H9 (cell line): ENCODE measurements around the gene DCUN1D4. TPM values are rescaled to one million over a fixed set of nuclear protein-coding genes. Genes with fewer than 3 reads are reported as not detected.

Experiments
- DNase-seq: peaks from one replicate; pipeline ENCODE4 v3.0.0-alpha.2; 2017
- H2AFZ ChIP-seq: one replicate; pipeline ENCODE4 v1.6.1; 2013; ENCODE audit warnings: mild to moderate bottlenecking, low read length, control low read depth, moderate library complexity
- H2AK5ac ChIP-seq: 2 replicates; pipeline ENCODE4 v1.6.1; 2013; ENCODE audit warnings: low read length, control low read depth, mixed read lengths; ENCODE audit not compliant: insufficient read length
- H2BK120ac ChIP-seq: one replicate; pipeline ENCODE4 v1.6.1; 2013; ENCODE audit warnings: low read depth, mild to moderate bottlenecking, low read length, control low read depth, inconsistent platforms; ENCODE audit not compliant: poor library complexity, severe bottlenecking
- H2BK12ac ChIP-seq: 2 replicates; pipeline ENCODE4 v1.6.1; 2013; ENCODE audit warnings: low read length, control low read depth, mixed read lengths, low read depth; ENCODE audit not compliant: insufficient read length
- H2BK15ac ChIP-seq: 2 replicates; pipeline ENCODE4 v1.6.1; 2013; ENCODE audit warnings: low read depth, low read length, control low read depth
- H2BK20ac ChIP-seq: one replicate; pipeline ENCODE4 v1.6.1; 2013; ENCODE audit warnings: low read depth, mild to moderate bottlenecking, low read length, control low read depth, inconsistent platforms; ENCODE audit not compliant: poor library complexity, severe bottlenecking
- H2BK5ac ChIP-seq: 2 replicates; pipeline ENCODE4 v1.6.1; 2013; ENCODE audit warnings: low read length, control low read depth, mixed read lengths; ENCODE audit not compliant: insufficient read length
- H3K14ac ChIP-seq: 2 replicates; pipeline ENCODE4 v1.6.1; 2013; ENCODE audit warnings: low read length, control low read depth; ENCODE audit not compliant: insufficient read depth
- H3K18ac ChIP-seq: 2 replicates; pipeline ENCODE4 v1.6.1; 2013; ENCODE audit warnings: low read depth, mild to moderate bottlenecking, mixed read lengths, low read length, control low read depth; ENCODE audit not compliant: insufficient read length
- H3K23ac ChIP-seq: 2 replicates; pipeline ENCODE4 v1.6.1; 2013; ENCODE audit warnings: low read length, control low read depth, mixed read lengths, low read depth; ENCODE audit not compliant: insufficient read length
- H3K23me2 ChIP-seq: 2 replicates; pipeline ENCODE4 v1.6.1; 2013; ENCODE audit warnings: low read depth, mild to moderate bottlenecking, mixed read lengths, low read length, control low read depth; ENCODE audit not compliant: insufficient read length, poor library complexity, severe bottlenecking
- H3K27ac ChIP-seq: 2 replicates; pipeline ENCODE4 v1.5.1; 2013; ENCODE audit warnings: low read length, control low read depth, mixed read lengths, low read depth; ENCODE audit not compliant: insufficient read length
- H3K27me3 ChIP-seq: 2 replicates; pipeline ENCODE4 v1.6.1; 2013; ENCODE audit warnings: low read length, control low read depth, inconsistent platforms; ENCODE audit not compliant: insufficient read depth
- H3K4ac ChIP-seq: 2 replicates; pipeline ENCODE4 v1.6.1; 2013; ENCODE audit warnings: low read depth, mild to moderate bottlenecking, control low read depth, inconsistent platforms, low read length, moderate library complexity
- H3K4me1 ChIP-seq: 2 replicates; pipeline ENCODE4 v1.6.1; 2013; ENCODE audit warnings: low read length, control low read depth, inconsistent platforms; ENCODE audit not compliant: insufficient read depth
- H3K4me2 ChIP-seq: 2 replicates; pipeline ENCODE4 v1.6.1; 2013; ENCODE audit warnings: low read length, control low read depth, mixed read lengths; ENCODE audit not compliant: insufficient read length, insufficient read depth
- H3K56ac ChIP-seq: 2 replicates; pipeline ENCODE4 v1.6.1; 2013; ENCODE audit warnings: low read depth, mild to moderate bottlenecking, mixed read lengths, low read length, control low read depth; ENCODE audit not compliant: insufficient read length
- H3K79me1 ChIP-seq: 2 replicates; pipeline ENCODE4 v1.6.1; 2013; ENCODE audit warnings: low read depth, mild to moderate bottlenecking, moderate library complexity, low read length, control low read depth, inconsistent platforms; ENCODE audit not compliant: insufficient read depth, poor library complexity, severe bottlenecking
- H3K79me2 ChIP-seq: 2 replicates; pipeline ENCODE4 v1.6.1; 2013; ENCODE audit warnings: low read length, control low read depth, inconsistent platforms; ENCODE audit not compliant: insufficient read depth
- H3K9ac ChIP-seq: 2 replicates; pipeline ENCODE4 v1.6.1; 2013; ENCODE audit warnings: low read length, control low read depth, mixed read lengths; ENCODE audit not compliant: insufficient read length; ENCODE audit errors: extremely low read depth
- H3K9me3 ChIP-seq: one replicate; pipeline ENCODE4 v1.6.1; 2013; ENCODE audit warnings: low read depth, low read length, inconsistent platforms; ENCODE audit not compliant: control insufficient read depth
- H3T11ph ChIP-seq: one replicate; pipeline ENCODE4 v1.6.1; 2013; ENCODE audit warnings: mild to moderate bottlenecking, low read length, control low read depth, inconsistent platforms
- H4K20me1 ChIP-seq: one replicate; pipeline ENCODE4 v1.6.1; 2013; ENCODE audit not compliant: control insufficient read depth, insufficient read length, insufficient read depth
- H4K5ac ChIP-seq: 2 replicates; pipeline ENCODE4 v1.6.1; 2013; ENCODE audit warnings: low read depth, mild to moderate bottlenecking, mixed read lengths, low read length, control low read depth; ENCODE audit not compliant: insufficient read length
- H4K8ac ChIP-seq: replicated peaks from 2 replicates; pipeline ENCODE4 v1.6.1; 2013; ENCODE audit warnings: low read length, control low read depth, mixed read lengths, low read depth; ENCODE audit not compliant: insufficient read length
- H4K91ac ChIP-seq: 2 replicates; pipeline ENCODE4 v1.6.1; 2013; ENCODE audit warnings: low read depth, mild to moderate bottlenecking, moderate library complexity, mixed read lengths, low read length, control low read depth; ENCODE audit not compliant: insufficient read length
- H3K27ac Mint-ChIP-seq, 3 experiments: 2 replicates in 2 of 3; 3 replicates in 1 of 3; pipeline ENCODE4 v1.8.0; 2020 to 2021; ENCODE audit warnings: mixed read lengths in 3 of 3, mild to moderate bottlenecking in 1 of 3, moderate library complexity in 1 of 3
- H3K27me3 Mint-ChIP-seq: 2 replicates; pipeline ENCODE4 v1.8.0; 2021; ENCODE audit warnings: low read depth, mild to moderate bottlenecking, moderate library complexity, mixed read lengths
- H3K36me3 Mint-ChIP-seq, 3 experiments: 2 replicates in 2 of 3; 3 replicates in 1 of 3; pipeline ENCODE4 v1.8.0; 2020 to 2021; ENCODE audit warnings: low read depth in 3 of 3, mixed read lengths in 3 of 3; ENCODE audit not compliant: insufficient read depth in 1 of 3
- H3K4me1 Mint-ChIP-seq, 2 experiments: 2 replicates each; pipeline ENCODE4 v1.8.0; 2020; ENCODE audit warnings: mixed read lengths in 2 of 2
- H3K4me3 Mint-ChIP-seq, 2 experiments: 2 replicates in 1 of 2; 3 replicates in 1 of 2; pipeline ENCODE4 v1.8.0; 2020 to 2021; ENCODE audit warnings: mild to moderate bottlenecking in 2 of 2, mixed read lengths in 2 of 2, moderate library complexity in 1 of 2
- H3K9me3 Mint-ChIP-seq, 2 experiments: 2 replicates in 1 of 2; 3 replicates in 1 of 2; pipeline ENCODE4 v1.8.0; 2020; ENCODE audit warnings: mild to moderate bottlenecking in 2 of 2, mixed read lengths in 2 of 2, moderate library complexity in 1 of 2
- WGBS: extraction: QIAGEN DNeasy Blood & Tissue Kit; methylation state at CpG from one replicate; pipeline ENCODE4 v1.1.7; 2013; ENCODE audit warnings: missing lambda C conversion rate, low lambda C conversion rate, mixed read lengths; ENCODE audit not compliant: insufficient read length; ENCODE audit errors: extremely low coverage; 5-methylcytosine and 5-hydroxymethylcytosine counted together
- total RNA-seq: library from RNA; stranded (reverse); gene quantifications from 2 replicates; pipeline ENCODE4 v1.2.1, GENCODE V29; 2021
- TF ChIP-seq, protein P1 (sequence below): fragments of 200-600 bp; sonication (generic); conservative IDR thresholded peaks from 3 replicates; pipeline ENCODE4 v1.8.0; 2021; ENCODE audit warnings: antibody characterized with exemption, mild to moderate bottlenecking

Gene DCUN1D4
- total RNA-seq, 1 experiment from 2014 or later, result 46.7 TPM

DNA sequence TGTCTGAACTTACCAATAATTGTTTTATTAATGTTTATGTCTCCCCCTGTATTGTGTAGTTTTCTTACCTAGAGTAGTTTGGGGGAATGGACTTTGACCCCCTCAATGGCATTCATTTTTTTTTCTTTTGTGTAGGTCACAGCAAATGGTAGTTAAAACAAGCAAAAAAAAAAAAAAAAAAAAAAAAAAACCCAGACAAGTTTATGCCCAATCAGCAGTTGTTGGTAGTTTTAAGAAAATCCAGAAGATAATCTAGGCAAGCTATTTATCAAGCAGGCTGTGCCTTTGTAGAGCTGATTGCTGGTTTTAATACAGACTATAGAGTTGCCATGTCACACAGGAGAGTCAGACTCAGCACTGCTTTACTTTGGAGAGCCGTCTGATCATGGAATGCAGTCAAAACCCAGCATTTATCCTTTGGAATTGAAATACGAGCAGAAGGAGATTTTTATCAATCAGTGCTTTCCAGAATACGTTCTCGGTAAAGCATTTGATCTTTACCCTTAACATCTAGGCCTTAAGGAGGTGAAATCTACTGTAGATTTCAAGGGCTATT is 16.6 kb downstream of the DCUN1D4 start:
- no peak overlapping the region for H3K56ac ChIP-seq
- no peak overlapping the region for H4K8ac ChIP-seq
- no peak for DNase-seq
- H3K18ac ChIP-seq, result no peak overlapping the region
- H2BK120ac ChIP-seq, result no peak overlapping the region
- TF ChIP-seq, protein P1, sequence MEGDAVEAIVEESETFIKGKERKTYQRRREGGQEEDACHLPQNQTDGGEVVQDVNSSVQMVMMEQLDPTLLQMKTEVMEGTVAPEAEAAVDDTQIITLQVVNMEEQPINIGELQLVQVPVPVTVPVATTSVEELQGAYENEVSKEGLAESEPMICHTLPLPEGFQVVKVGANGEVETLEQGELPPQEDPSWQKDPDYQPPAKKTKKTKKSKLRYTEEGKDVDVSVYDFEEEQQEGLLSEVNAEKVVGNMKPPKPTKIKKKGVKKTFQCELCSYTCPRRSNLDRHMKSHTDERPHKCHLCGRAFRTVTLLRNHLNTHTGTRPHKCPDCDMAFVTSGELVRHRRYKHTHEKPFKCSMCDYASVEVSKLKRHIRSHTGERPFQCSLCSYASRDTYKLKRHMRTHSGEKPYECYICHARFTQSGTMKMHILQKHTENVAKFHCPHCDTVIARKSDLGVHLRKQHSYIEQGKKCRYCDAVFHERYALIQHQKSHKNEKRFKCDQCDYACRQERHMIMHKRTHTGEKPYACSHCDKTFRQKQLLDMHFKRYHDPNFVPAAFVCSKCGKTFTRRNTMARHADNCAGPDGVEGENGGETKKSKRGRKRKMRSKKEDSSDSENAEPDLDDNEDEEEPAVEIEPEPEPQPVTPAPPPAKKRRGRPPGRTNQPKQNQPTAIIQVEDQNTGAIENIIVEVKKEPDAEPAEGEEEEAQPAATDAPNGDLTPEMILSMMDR, result no peak
- no peaks in the 10 kb centered on the region for H3K23me2 ChIP-seq
- peaks cover 14% of the 10 kb centered on the region; the same call in 1 of the 2 replicates for H3K79me2 ChIP-seq
- no peaks in the 10 kb centered on the region for H3K9me3 ChIP-seq
- no peaks in the 10 kb centered on the region for H3K27me3 ChIP-seq
- H4K5ac ChIP-seq, result no peak overlapping the region
- H3K4me1 ChIP-seq, result peaks cover 8% of the 10 kb centered on the region
- Mint-ChIP-seq H3K36me3 (peaks cover 2 to 11% (median 3%) of the 10 kb centered on the region in 3 experiments; a peak in 4 of 7 replicates), H3K4me1 (peaks cover 35% of the 10 kb centered on the region in 2 experiments), H3K27ac (peak overlapping the region in 1 of 3 experiments; percentile 47; a peak in 2 of 7 replicates), H3K4me3 (no peak overlapping the region), H3K9me3 (no peaks in the 10 kb centered on the region), H3K27me3 (no peaks in the 10 kb centered on the region)
- no peaks in the 10 kb centered on the region for H4K20me1 ChIP-seq
- H4K91ac ChIP-seq, result no peak overlapping the region
- no peak overlapping the region for H2AK5ac ChIP-seq
- H3T11ph ChIP-seq, result no peak overlapping the region
- H3K79me1 ChIP-seq, result no peaks in the 10 kb centered on the region
- H3K23ac ChIP-seq, result no peak overlapping the region
- no peak overlapping the region for H2BK12ac ChIP-seq
- no peak overlapping the region for H2AFZ ChIP-seq
- WGBS, result no CpG with 5 or more reads among the region's 4 CpGs
- H3K9ac ChIP-seq, result no peak overlapping the region
- H3K4ac ChIP-seq, result no peak overlapping the region
- H3K27ac ChIP-seq, result no peak overlapping the region
- H3K4me2 ChIP-seq, result no peak overlapping the region
- no peak overlapping the region for H2BK5ac ChIP-seq
- no peak overlapping the region for H2BK20ac ChIP-seq
- no peak overlapping the region for H3K14ac ChIP-seq
- H2BK15ac ChIP-seq, result no peak overlapping the region
